SK-N-SH (cell line): ENCODE data around the gene TBC1D10B.
"Not testable (repeated sequence)": the region's sequence is repeated elsewhere in the genome, so short reads cannot be mapped to it uniquely, and the experiment has no call there.

Experiments used
- CTCF ChIP-seq: fragments of 200-600 bp; sonication (generic); IDR thresholded peaks from 2 replicates; pipeline ENCODE4 v1.6.1; 2017; ENCODE audit warnings: antibody characterized with exemption, mild to moderate bottlenecking, moderate library complexity
- JUND ChIP-seq: IDR thresholded peaks from 2 replicates; pipeline ENCODE4 v1.4.0; 2012
- POLR2AphosphoS5 ChIP-seq: IDR thresholded peaks from 2 replicates; pipeline ENCODE4 v1.6.1; 2012; ENCODE audit warnings: low read depth, low read length
- REST ChIP-seq: IDR thresholded peaks from 2 replicates; pipeline ENCODE4 v1.6.1; 2012; ENCODE audit warnings: mild to moderate bottlenecking, low read depth, low read length, moderate library complexity

GRCh38 chr16:30309255-30309654 is 61.0 kb downstream of the TBC1D10B start:
- not testable (repeated sequence) for TF ChIP-seq CTCF, JUND, POLR2AphosphoS5, REST
